ENCODE data around the gene TUSC2.

Gene TUSC2

GRCh38 chr3:50327943-50328691 is at the start of gene TUSC2:
Gene TUSC2 (minus strand): TSS chr3:50328223. CDS start chr3:50328099, 124 bp downstream.
- DNase-seq (ENCODE audit: low spot score), result peak; percentile 98

- DNase-seq (ENCODE audit: low spot score), result no peak
Measured at GRCh38 chr3:50375258-50375931, 47.4 kb upstream of the TUSC2 start.

GRCh38 chr3:50374363-50375257 is 46.6 kb upstream of the TUSC2 start:
- DNase-seq (ENCODE audit: low spot score), result no peak

- DNase-seq (ENCODE audit: low spot score), result no peak
Measured at GRCh38 chr3:50373146-50374051, 45.4 kb upstream of the TUSC2 start.

GRCh38 chr3:50372349-50372748 is 44.3 kb upstream of the TUSC2 start:
- DNase-seq (ENCODE audit: low spot score), result no peak

GRCh38 chr3:50371133-50371685 is 43.2 kb upstream of the TUSC2 start:
- DNase-seq (ENCODE audit: low spot score), result no peak

- no peak for DNase-seq (ENCODE audit: low spot score)
Measured at GRCh38 chr3:50370594-50370993, 42.6 kb upstream of the TUSC2 start.

GRCh38 chr3:50369012-50369670 is 41.1 kb upstream of the TUSC2 start:
- DNase-seq (ENCODE audit: low spot score), result no peak

GRCh38 chr3:50365842-50366220 is 37.8 kb upstream of the TUSC2 start:
- no peak for DNase-seq (ENCODE audit: low spot score)

- peak; percentile 29 for DNase-seq (ENCODE audit: low spot score)
Measured at GRCh38 chr3:50365080-50365841, 37.2 kb upstream of the TUSC2 start.

GRCh38 chr3:50364573-50365079 is 36.6 kb upstream of the TUSC2 start:
- DNase-seq (ENCODE audit: low spot score), result no peak

- no peak for DNase-seq (ENCODE audit: low spot score)
Measured at GRCh38 chr3:50359760-50360110, 31.7 kb upstream of the TUSC2 start.

- DNase-seq (ENCODE audit: low spot score), result peak; percentile 100
Measured at GRCh38 chr3:50358911-50359759, 31.1 kb upstream of the TUSC2 start, which contains the start of gene TMEM115. Gene TMEM115 (minus strand): TSS chr3:50359521. CDS start chr3:50359063, 458 bp downstream.

- no peak for DNase-seq (ENCODE audit: low spot score)
Measured at GRCh38 chr3:50358355-50358910, 30.4 kb upstream of the TUSC2 start.

GRCh38 chr3:50357481-50357880 is 29.5 kb upstream of the TUSC2 start:
- no peak for DNase-seq (ENCODE audit: low spot score)

GRCh38 chr3:50356553-50356952 is 28.5 kb upstream of the TUSC2 start:
- no peak for DNase-seq (ENCODE audit: low spot score)

- DNase-seq (ENCODE audit: low spot score), result no peak
Measured at GRCh38 chr3:50355829-50356552, 28.0 kb upstream of the TUSC2 start.

GRCh38 chr3:50354850-50355249 is 26.8 kb upstream of the TUSC2 start:
- DNase-seq (ENCODE audit: low spot score), result no peak
